Measurements from ENCODE around the gene FAT1. TPM values are rescaled to one million over a fixed set of nuclear protein-coding genes. Genes with fewer than 3 reads are reported as not detected.

FAT1 gene
- total and polyA plus RNA-seq, 2 donors (not counting 3 experiments of a cell fraction or from before 2014, with no cell fraction given): 9.2 to 9.8 TPM

DNA sequence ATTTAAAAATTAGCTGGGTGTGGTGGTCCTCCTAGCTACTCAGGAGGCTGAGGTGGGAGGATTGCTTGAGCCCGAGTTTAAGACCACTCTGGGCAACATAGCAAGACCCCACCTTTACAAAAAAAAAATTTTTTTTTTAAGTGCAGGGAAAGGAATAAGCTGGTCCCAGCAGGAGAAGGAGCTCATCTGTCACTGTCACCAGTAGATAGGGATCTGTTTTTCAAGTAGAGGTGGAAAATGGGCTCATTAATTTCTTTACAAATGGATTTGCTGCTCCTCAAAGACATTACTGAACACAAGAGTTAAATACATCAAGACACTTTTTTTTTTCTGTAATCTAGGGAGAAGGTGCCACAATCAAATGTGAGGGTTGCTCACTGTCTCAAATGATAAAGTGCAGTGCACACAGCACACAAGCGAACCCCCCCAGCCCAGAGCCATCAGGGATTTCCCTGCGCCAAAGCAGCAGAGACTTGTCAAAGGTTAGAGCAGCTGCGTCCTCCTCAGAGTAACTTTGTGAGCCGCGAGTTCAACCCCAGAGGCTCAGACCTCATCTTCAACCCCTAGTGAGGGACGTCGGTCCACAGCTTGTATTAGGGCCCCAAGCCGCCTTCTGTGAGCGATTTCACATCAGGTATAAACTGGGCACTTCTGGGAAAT is 154.0 kb downstream of the FAT1 start:
- FAIRE-seq (no peak), DNase-seq (ENCODE audit: low read depth, low spot score) (no peak)
- TF ChIP-seq, protein P1, sequence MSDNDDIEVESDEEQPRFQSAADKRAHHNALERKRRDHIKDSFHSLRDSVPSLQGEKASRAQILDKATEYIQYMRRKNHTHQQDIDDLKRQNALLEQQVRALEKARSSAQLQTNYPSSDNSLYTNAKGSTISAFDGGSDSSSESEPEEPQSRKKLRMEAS (IDR thresholded peaks at IDR 0.05; ENCODE audit: insufficient read depth, insufficient read length): no peak
- no peak for TF ChIP-seq GATA2 (IDR thresholded peaks at IDR 0.05; ENCODE audit: insufficient read depth, insufficient read length, low read depth, low read length)
- no peak for TF ChIP-seq POLR2AphosphoS5 (IDR thresholded peaks at IDR 0.05; ENCODE audit: insufficient read depth, low read depth, low read length)
- TF ChIP-seq POLR2A (IDR thresholded peaks at IDR 0.05; ENCODE audit: low read depth, low read length): no peak
- TF ChIP-seq FOS (IDR thresholded peaks at IDR 0.05; ENCODE audit: borderline replicate concordance, insufficient read depth, low read length): no peak
- TF ChIP-seq, protein P2, sequence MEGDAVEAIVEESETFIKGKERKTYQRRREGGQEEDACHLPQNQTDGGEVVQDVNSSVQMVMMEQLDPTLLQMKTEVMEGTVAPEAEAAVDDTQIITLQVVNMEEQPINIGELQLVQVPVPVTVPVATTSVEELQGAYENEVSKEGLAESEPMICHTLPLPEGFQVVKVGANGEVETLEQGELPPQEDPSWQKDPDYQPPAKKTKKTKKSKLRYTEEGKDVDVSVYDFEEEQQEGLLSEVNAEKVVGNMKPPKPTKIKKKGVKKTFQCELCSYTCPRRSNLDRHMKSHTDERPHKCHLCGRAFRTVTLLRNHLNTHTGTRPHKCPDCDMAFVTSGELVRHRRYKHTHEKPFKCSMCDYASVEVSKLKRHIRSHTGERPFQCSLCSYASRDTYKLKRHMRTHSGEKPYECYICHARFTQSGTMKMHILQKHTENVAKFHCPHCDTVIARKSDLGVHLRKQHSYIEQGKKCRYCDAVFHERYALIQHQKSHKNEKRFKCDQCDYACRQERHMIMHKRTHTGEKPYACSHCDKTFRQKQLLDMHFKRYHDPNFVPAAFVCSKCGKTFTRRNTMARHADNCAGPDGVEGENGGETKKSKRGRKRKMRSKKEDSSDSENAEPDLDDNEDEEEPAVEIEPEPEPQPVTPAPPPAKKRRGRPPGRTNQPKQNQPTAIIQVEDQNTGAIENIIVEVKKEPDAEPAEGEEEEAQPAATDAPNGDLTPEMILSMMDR (IDR thresholded peaks at IDR 0.05; ENCODE audit: extremely low read depth in 1 of 2, insufficient read depth in 1 of 2, low read depth in 1 of 2, low read length in 2 of 2): no peak
- no peaks in the 10 kb centered on the region for H3K27me3 ChIP-seq (ENCODE audit: control insufficient read depth in 2 of 2, insufficient read depth in 2 of 2, low read length in 2 of 2)
- CTCF ChIA-PET: no interaction called here
- no peaks in the 10 kb centered on the region for H4K20me1 ChIP-seq (replicated peaks; ENCODE audit: control insufficient read depth, extremely low read depth, insufficient read depth, low read length)
- no peak overlapping the region for H3K27ac ChIP-seq (ENCODE audit: insufficient read depth, low read depth, low read length)
- no peak overlapping the region for H3K4me2 ChIP-seq (ENCODE audit: insufficient read depth, low read length)
- intact Hi-C loops (cut with micrococcal nuclease): no loop called here
- H3K79me2 ChIP-seq (ENCODE audit: control insufficient read depth, insufficient read depth, low read length): no peaks in the 10 kb centered on the region
- no peaks in the 10 kb centered on the region for H3K36me3 ChIP-seq (ENCODE audit: control insufficient read depth in 2 of 2, extremely low read depth in 1 of 2, insufficient read depth in 2 of 2, low read length in 2 of 2)
- no peaks in the 10 kb centered on the region for H3K4me1 ChIP-seq (ENCODE audit: control insufficient read depth, extremely low read depth, insufficient read depth, low read length)
- dilution Hi-C loops (cut with MboI; ENCODE audit: extremely low pct_ligation_motif_present, low sequenced_read_pairs): no loop called here
- no peaks in the 10 kb centered on the region for H3K9me1 ChIP-seq (replicated peaks; ENCODE audit: control insufficient read depth, extremely low read depth, insufficient read depth, low read length)
- no peak overlapping the region for H3K4me3 ChIP-seq (replicated peaks in 1 of 3; ENCODE audit: insufficient read depth in 1 of 3, low read depth in 1 of 3, low read length in 3 of 3)
- peaks cover 6% of the 10 kb centered on the region for H3K9me3 ChIP-seq (replicated peaks; ENCODE audit: control insufficient read depth, insufficient read depth, low read length)
- POLR2A ChIA-PET: no interaction called here
- no TSS peak for BruUV-seq (replicated peaks)
- H2AFZ ChIP-seq (ENCODE audit: low read depth, low read length): no peak overlapping the region
- H3K9ac ChIP-seq (replicated peaks; ENCODE audit: extremely low read depth, insufficient read depth, low read length): no peak overlapping the region
